ENCODE results near the gene TLN1. TPM values are rescaled to one million over a fixed set of nuclear protein-coding genes. Genes with fewer than 3 reads are reported as not detected.

TLN1 gene
- total and polyA plus RNA-seq, 2 of the 4 experiments (the other 2 are of a cell fraction): 228 to 346 TPM

- Histone ChIP-seq H3K4me2 (ENCODE audit: low read depth, low read length) (no peak overlapping the region), H2AK5ac (ENCODE audit: low read depth, low read length) (no peak overlapping the region), H3K79me1 (ENCODE audit: low read depth in 1 of 2, low read length in 2 of 2) (no peaks in the 10 kb centered on the region), H3K14ac (replicated peaks; ENCODE audit: low read depth, low read length) (no peak overlapping the region), H3K23ac (ENCODE audit: low read depth, low read length) (no peak overlapping the region), H2BK120ac (ENCODE audit: low read depth, low read length) (no peak overlapping the region), H2BK5ac (ENCODE audit: low read depth, low read length, poor library complexity, severe bottlenecking) (no peak overlapping the region), H3K4me3 (ENCODE audit: insufficient read depth, low read depth, low read length) (no peak overlapping the region), H2AFZ (replicated peaks; ENCODE audit: low read length, poor library complexity) (no peak overlapping the region), H2BK15ac (ENCODE audit: low read depth, low read length) (no peak overlapping the region), H4K91ac (ENCODE audit: insufficient read depth, low read depth, low read length) (no peak overlapping the region), H3K27ac (ENCODE audit: insufficient read depth, low read length) (no peak overlapping the region), H4K8ac (ENCODE audit: low read depth in 2 of 2, low read length in 2 of 2) (no peak overlapping the region), H3K27me3 (ENCODE audit: control insufficient read depth, insufficient read depth, low read length) (peaks cover 42% of the 10 kb centered on the region), H3K36me3 (ENCODE audit: control insufficient read depth, insufficient read depth, low read length) (no peaks in the 10 kb centered on the region), H4K5ac (ENCODE audit: low read depth, low read length) (no peak overlapping the region), H4K20me1 (ENCODE audit: insufficient read depth, low read length) (no peaks in the 10 kb centered on the region), H3K9me1 (ENCODE audit: insufficient read depth, low read length) (no peaks in the 10 kb centered on the region; the same call in 1 of the 2 replicates), H3K4me1 (ENCODE audit: control insufficient read depth, insufficient read depth, low read length) (no peaks in the 10 kb centered on the region), H3K18ac (ENCODE audit: low read depth, low read length) (no peak overlapping the region), H3K9me3 (ENCODE audit: control insufficient read depth, insufficient read depth, low read length) (no peaks in the 10 kb centered on the region), H3K9ac (ENCODE audit: low read depth, low read length) (no peak overlapping the region), H2AK9ac (replicated peaks; ENCODE audit: low read depth, low read length, poor library complexity) (no peak overlapping the region), H3K56ac (ENCODE audit: extremely low read depth, insufficient read depth, low read length) (no peak overlapping the region), H3K4ac (ENCODE audit: low read depth, low read length) (no peak overlapping the region), H2BK20ac (ENCODE audit: low read depth, low read length) (no peak overlapping the region)
- in situ Hi-C loops (cut with MboI; ENCODE audit: low sequenced_read_pairs): no loop called here
- dilution Hi-C loops (cut with HindIII; ENCODE audit: low sequenced_read_pairs, unreplicated experiment): no loop called here
- no peak for ATAC-seq (ENCODE audit: low read depth)
- BruUV-seq (replicated peaks): no TSS peak
- WGBS, 2 experiments (ENCODE audit: extremely low coverage in 2 of 2, insufficient read length in 1 of 2): no CpG with 5 or more reads among the region's 2 CpGs
- no peak for DNase-seq
- intact Hi-C loops (cut with micrococcal nuclease): no loop called here
- no peak for TF ChIP-seq MXI1 (IDR thresholded peaks at IDR 0.05; ENCODE audit: borderline replicate concordance, low read depth, low read length)
- no peak for TF ChIP-seq FOS (IDR thresholded peaks at IDR 0.05; ENCODE audit: low read depth, low read length)
- TF ChIP-seq CEBPB (IDR thresholded peaks at IDR 0.05; ENCODE audit: low read depth, low read length): no peak
- no peak for TF ChIP-seq CTCF (conservative IDR thresholded peaks at IDR 0.05; ENCODE audit: low read depth, low read length)
- TF ChIP-seq RAD21 (IDR thresholded peaks at IDR 0.05; ENCODE audit: low read length): no peak
- TF ChIP-seq CHD1 (IDR thresholded peaks at IDR 0.05; ENCODE audit: low read depth, low read length): no peak
- TF ChIP-seq NFE2L2 (IDR thresholded peaks at IDR 0.05; ENCODE audit: low read depth, low read length): no peak
- no peak for TF ChIP-seq RFX5 (IDR thresholded peaks at IDR 0.05; ENCODE audit: low read depth, low read length)
- no peak for TF ChIP-seq BHLHE40 (IDR thresholded peaks at IDR 0.05; ENCODE audit: low read depth, low read length)
- no peak for TF ChIP-seq POLR2A (IDR thresholded peaks at IDR 0.05; ENCODE audit: low read depth, low read length)
- TF ChIP-seq MAFK (IDR thresholded peaks at IDR 0.05; ENCODE audit: low read depth, low read length): no peak
- TF ChIP-seq USF2 (IDR thresholded peaks at IDR 0.05; ENCODE audit: low read depth, low read length): no peak
- TF ChIP-seq MAZ (IDR thresholded peaks at IDR 0.05; ENCODE audit: borderline replicate concordance, low read depth, low read length): no peak
- no peak for TF ChIP-seq SMC3 (IDR thresholded peaks at IDR 0.05; ENCODE audit: low read depth, low read length)
- TF ChIP-seq, protein P1, sequence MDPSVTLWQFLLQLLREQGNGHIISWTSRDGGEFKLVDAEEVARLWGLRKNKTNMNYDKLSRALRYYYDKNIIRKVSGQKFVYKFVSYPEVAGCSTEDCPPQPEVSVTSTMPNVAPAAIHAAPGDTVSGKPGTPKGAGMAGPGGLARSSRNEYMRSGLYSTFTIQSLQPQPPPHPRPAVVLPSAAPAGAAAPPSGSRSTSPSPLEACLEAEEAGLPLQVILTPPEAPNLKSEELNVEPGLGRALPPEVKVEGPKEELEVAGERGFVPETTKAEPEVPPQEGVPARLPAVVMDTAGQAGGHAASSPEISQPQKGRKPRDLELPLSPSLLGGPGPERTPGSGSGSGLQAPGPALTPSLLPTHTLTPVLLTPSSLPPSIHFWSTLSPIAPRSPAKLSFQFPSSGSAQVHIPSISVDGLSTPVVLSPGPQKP (IDR thresholded peaks at IDR 0.05; ENCODE audit: borderline replicate concordance, low read depth, low read length): no peak
- no peak for TF ChIP-seq RCOR1 (IDR thresholded peaks at IDR 0.05; ENCODE audit: insufficient replicate concordance, low read length)
- CTCF ChIA-PET: no interaction called here
- POLR2A ChIA-PET (ENCODE audit: unreplicated experiment): no interaction called here
Measured at GRCh38 chr9:35781066-35781465, 49.1 kb upstream of the TLN1 start.
